Ramos (cell line): ENCODE data around the gene PSMG1.
"Not testable (repeated sequence)": the region's sequence is repeated elsewhere in the genome, so short reads cannot be mapped to it uniquely, and the experiment has no call there.

Source experiments
- in situ Hi-C: fragments of 300-500 bp; cut with MboI; formaldehyde crosslinking; loops from one replicate; pipeline ENCODE4 v1.14.3; 2022; ENCODE audit warnings: low sequenced_read_pairs; ENCODE audit not compliant: unreplicated experiment

Gene PSMG1

DNA sequence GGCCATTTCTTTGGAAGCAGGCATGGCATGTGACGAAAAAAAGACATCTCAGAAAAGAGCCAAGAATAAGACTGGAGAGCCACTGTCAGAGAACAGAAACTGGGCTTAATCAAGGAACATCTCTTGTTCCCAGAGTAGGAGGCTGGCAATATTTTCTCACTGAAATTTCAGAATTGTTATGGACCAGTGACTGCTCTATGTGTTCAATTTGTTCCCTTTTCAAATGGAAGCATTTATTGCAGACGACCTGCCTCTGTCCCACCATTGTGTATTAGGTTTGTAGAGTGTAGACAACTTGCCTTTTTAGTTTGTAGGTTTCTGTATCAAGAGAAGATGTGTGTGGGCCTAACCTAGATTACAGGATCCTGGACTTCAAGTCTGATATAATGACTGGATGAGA, 18.7 kb downstream of the PSMG1 start:
- in situ Hi-C loops: no loop called here

DNA sequence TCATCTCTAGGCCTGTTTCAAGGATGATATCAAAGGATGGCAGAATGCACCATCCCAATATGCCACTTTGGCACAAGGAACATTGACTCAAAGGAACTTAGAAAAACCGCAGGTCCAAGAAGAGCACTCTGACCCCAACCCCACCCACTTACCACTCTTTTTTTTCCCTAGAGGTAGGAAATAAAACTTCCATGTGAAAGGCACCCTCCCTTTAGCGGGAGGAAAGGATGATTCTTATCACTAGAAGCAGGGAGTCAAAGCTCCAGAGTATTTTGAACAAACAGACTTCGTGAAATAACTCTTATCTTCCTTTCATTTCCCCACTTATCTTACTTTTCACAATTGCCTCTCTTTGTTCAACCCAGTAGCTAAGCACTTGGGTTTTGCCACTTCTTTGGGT, 22.2 kb downstream of the PSMG1 start:
- in situ Hi-C loops: no loop called here

DNA sequence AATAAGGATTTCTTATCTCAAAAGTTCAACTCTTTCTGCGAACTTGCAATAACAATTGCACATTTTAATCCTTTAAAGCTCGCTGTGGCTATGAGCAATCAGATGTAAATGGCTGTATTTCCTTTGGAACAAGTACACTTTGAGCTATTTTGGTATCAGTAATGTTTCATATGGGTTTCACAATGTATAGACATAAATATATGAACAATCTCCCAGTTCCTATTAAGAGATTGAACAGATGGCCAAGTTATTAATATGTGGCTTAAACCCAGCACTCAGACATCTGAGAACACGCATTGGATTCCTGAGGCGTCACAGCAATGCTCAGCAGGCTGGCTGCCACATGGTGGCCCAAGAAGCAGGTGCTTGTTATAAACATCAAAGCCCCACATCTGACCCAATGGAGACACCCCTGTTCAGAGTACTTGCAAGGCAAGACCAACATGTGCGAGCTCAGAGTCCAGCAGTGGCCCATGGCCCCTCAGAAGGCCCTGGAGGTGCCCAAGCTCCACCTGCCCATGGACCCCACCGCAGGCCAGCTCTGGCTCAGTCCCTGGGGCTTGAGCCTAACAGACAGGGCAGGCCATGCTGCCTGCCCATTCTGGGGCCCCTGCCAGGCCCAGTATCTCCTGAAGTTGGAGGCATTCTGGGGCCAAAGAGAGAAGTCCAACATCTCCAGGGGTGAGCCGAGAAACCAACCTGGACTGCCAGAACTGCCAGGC, 23.7 kb downstream of the PSMG1 start:
- in situ Hi-C loops: no loop called here

DNA sequence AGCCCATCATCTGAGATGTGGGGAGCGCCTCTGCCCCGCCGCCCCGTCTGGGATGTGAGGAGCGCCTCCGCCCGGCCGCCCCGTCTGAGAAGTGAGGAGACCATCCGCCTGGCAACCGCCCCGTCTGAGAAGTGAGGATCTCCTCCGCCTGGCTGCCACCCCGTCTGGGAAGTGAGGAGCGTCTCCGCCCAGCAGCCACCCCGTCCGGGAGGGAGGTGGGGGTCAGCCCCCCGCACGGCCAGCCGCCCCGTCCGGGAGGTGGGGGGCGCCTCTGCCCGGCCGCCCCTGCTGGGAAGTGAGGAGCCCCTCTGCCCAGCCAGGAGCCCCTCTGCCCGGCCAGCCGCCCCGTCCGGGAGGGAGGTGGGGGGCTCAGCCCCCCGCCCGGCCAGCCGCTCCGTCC, 26.0 kb downstream of the PSMG1 start:
- in situ Hi-C loops: not testable (repeated sequence)

DNA sequence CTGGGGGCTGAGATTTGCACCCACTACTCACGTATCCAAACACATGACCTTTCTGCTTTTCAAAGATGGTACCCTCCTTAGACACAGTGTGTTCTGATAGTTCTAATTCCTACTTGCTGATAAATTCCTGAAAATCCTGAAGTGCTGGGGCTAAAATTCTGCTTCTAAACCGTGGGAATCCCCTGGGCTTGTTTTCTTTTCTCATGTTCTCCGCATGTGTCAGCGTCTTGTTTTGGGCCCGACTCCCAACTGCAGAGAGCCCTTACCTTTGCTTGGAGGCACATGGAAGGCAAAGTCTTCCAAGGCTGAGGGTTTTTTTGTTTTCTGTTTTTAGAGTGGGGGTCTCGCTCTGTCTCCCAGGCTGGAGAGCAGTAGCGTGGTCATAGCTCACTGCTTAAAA, 27.2 kb downstream of the PSMG1 start:
- in situ Hi-C loops: no loop called here

DNA sequence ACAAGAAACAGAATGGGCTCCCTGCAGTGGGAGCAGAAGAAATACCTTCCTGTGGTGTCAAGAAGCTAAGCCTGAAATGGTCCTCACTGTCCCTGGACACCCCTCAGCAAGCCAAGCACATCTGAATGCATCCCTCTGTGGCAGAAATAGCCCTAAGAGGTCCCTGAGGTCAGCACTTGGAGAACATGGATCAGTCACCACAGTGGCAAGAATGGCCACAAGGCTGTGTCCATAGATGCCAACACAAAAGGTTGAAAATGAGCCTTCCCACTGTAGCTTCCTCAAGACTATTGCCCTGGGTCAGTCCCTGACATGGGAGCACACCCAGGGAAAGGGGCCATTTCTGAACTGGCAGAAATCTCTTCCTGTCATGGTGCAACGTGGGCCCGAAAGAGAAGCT, 27.7 kb downstream of the PSMG1 start:
- in situ Hi-C loops: no loop called here

DNA sequence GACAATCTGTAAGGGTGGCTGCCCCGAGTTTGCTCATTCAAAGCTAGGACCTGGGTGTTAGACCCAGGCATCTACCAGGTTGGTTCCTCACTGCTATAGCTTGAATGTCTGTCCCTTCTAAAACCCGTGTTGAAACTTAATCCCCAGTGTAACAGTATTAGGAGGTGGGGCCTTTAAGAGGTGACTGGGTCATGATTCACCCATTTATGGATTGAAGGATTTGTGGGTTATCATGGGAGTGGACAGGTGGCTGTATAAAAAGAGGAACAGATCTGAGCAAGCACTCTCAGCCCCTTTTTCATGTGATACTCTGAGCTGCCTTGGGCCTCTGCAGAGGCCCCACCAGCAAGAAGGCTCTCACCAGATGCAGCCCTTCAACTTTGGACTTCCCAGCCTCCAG, 29.4 kb downstream of the PSMG1 start:
- in situ Hi-C loops: no loop called here

DNA sequence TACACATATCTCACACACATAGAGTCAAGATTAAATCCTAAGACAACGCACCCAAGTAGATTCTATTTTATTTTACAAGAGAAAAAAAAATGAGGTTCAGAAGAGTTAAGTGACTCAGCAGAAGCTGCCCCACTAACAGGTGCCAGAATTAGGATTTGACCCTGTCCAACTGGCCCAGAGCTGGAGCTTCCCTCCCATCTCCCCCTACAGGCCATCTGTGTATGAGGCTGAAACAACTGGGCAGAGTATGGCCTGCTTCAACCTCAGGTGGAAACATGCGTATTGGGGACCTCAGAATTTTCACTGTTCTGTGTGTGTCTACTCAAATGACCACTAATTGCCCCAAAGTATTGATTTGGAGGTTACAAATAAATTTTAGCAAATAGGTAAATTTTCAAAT, 29.9 kb downstream of the PSMG1 start:
- in situ Hi-C loops: no loop called here

DNA sequence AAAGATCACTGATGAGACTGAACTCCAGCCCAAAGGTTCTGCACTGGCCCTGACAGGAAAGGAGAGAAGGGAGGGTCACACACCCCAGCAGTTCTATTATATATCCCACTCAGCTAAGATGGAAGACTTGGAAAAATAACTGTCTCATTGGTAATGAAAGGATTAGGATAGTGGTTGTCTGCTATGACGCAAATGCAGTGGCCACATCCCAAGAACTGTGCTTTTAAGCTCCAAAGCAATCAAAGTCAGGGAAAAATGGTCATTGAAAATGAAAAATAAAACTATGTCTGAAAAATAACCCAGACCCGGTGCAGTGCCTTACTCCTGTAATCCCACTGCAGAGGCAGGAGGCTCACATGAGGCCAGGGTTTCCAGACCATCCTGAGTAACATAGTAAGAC, 31.0 kb downstream of the PSMG1 start:
- in situ Hi-C loops: no loop called here

DNA sequence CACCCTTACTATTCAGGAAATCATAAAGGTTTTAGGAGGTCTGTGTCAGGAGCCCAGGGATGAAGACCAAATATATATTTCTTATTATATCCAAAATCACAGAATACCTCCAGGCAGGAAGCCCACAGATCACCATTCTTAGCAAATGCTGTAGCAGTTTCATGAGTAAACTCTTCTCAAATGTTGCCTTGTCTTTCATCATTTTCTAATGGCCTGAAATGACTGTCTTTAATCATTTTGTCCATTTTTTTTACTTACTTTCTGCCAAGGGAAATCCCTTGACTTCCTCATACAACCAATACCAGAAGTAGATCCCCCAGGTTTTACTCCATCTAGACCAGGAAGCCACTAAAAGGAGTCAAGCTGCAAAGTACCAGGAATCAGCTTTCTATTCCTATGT, 32.4 kb downstream of the PSMG1 start:
- in situ Hi-C loops: no loop called here

DNA sequence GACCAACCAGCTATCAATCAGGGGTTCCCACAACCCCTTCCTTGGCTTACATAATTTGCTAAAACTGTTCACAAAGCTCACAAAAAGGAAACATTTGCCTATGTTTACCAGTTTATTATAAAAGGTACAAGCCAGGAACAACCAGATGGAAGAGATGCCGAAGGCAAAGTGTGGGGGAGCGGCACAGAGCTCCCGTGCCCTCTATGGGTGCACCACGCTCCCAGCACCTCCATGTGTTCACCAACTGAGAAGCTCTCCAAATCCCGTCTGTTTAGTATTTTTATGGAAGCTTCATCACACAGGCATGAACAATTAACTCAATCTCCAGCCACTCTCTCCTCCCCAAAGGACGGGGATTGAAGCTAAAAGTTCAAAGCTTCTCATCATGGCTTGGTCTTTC, 32.9 kb downstream of the PSMG1 start:
- in situ Hi-C loops: no loop called here

DNA sequence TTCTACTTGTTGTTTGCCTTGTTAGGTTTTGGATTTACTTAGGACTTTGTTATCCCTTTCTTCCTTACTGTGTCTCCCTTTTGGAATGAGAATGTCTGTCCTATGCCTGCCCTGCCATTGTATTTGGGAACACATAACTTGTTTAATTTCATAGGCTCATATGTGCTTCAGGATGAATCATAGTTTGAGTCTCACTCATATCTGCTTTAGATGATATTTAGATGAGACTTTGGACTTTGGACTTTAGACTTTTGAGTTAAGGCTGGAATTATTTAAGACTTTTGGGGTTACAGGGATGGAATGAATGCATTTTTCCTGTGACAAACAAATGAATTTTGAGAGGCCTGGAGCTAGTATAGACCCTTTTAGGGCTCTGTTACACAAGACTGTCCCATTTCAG, 33.4 kb downstream of the PSMG1 start:
- in situ Hi-C loops: loop anchor here (25.0 kb wide), 1 partner anchor 638 kb away; no protein-coding TSS in a partner anchor

DNA sequence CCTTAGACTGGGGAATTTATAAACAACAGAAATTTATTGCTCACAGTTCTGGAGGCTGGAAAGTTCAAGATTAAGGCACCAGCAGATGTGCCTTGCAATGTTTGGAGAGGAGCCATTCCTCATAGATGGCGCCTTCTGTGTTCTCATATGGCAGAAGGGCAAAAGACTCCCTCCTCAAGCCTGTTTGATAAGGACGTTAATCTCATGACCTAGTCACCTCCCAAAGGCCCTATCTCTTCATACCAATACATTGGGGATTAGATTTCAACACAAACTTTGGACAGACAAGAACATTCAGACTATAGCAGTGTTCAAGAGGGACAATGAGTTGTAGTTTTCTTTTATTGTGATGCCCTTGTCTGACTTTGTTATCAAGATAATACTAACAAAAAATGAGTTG, 34.3 kb downstream of the PSMG1 start:
- in situ Hi-C loops: loop anchor here (25.0 kb wide), 1 partner anchor 637 kb away; no protein-coding TSS in a partner anchor

DNA sequence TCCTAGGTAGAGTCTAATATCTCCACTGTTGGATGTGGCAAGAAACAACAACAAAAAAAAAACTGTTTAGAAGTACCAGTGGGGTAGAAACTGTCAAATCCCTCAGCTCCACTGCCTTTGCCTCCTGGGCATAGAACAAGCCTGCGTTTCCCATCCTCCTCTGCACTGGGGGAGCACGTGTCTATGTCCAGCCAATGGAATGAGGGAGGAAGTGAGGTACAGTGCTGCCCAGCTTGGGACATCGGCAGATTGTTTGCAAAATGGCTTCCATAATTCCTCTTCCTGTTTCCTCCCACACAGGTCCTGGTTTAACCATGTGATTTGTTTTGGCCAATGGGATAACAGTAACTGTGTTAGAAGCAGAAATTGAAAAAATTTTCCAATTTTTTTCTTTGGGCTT, 39.1 kb downstream of the PSMG1 start:
- in situ Hi-C loops: loop anchor here (25.0 kb wide), 1 partner anchor 632 kb away; no protein-coding TSS in a partner anchor

DNA sequence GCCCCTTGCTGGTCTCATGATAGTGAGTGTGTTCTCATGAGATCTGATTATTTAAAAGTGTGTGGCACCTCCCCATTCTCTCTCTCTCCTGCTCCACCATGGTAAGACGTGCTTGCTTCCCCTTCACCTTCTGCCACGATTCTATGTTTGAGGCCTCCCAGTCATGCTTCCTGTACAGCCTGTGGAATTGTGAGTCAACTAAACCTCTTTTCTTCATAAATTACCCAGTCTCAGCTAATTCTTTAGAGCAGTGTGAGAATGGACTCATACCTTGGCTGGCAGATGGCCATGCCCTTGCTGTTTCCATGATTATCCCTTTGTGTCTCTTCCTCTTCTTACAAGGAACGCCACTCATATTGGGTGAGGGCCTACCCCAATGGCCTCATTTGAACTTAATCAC, 40.3 kb downstream of the PSMG1 start:
- in situ Hi-C loops: loop anchor here (25.0 kb wide), 1 partner anchor 631 kb away; no protein-coding TSS in a partner anchor

DNA sequence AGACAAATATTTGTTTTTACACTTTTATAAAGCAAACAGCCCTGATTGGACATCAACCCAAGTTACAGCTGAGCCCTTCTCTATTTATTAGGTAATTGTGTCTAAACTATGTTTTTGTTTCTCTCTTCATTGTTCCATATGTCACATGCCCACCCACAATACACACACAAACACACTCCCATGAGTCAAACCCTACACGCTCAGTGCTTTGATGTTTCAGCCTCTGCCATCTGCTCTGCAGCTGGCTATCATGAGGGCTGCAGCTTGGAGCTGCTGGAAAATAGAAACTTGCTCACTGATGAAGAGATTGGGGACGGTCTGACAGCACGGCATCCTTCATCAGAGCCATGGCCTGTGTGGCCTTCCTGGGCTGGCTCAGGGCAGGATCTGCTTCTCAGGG, 41.7 kb downstream of the PSMG1 start:
- in situ Hi-C loops: loop anchor here (25.0 kb wide), 1 partner anchor 629 kb away; no protein-coding TSS in a partner anchor

DNA sequence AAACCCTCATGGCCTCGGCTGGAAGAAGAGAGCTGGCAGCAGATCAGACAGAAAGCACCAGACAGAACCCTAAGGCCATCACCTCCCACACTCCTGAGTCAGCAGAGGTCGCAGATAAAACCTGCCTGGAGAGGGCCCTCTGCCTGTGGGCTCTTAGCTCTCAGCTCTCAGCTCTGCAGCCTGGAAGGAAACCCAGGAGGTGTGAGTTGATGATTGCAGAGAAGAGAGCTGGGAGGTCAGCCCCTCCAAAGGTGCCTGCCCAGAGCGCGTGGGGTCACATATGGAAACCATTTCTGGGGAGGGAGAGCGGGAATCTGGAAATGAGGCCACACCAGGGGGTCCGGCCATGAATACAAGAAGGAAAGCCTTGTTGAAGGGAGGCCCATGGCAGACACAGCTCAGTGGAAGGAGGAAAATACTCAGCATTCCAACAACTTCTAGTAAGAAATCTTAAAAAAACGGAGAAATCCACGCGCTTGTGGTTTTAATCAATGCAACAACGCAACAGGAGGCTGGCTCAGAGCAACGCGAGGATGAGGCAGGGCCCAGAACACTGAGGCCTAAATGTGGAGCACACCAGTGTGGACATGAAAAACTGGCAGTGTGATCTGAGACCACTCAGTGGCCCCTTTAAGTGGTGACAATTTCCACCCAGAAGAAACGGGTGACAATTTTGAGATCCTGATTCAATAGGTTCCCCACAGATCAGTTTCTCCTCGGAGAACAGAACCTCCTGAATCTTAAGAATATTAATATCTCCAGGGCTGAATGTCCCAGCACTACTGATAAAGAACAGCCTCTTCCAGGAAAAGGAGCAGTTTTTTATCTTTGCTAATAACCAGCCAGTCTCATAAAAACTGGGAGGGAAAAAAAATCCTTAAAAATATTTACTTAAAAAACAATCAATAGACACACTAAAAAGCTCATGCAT, 45.7 kb downstream of the PSMG1 start:
- in situ Hi-C loops: loop anchor here (10.0 to 25.0 kb wide), 2 partner anchors 403 to 625 kb away; no protein-coding TSS in a partner anchor

DNA sequence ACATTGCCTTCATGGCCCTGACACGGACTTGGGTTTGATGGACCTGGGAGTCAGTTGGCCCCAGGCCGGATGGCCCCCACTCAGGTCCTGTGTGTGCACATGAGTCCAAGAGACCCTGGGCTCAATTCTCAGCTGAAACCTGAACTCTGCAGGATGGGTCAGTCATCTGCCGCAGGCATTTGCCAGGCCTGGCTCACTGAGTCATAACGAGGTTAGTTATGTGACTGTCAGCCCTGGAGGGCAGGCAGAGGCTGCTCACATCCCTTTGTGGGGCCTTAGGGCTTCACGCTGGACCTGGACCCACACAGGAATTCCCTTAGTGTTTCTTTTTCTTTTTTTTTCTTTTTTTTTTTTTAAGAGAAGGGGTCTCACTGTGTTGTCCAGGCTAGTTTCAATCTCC, 46.5 kb downstream of the PSMG1 start:
- in situ Hi-C loops: loop anchor here (10.0 to 25.0 kb wide), 2 partner anchors 402 to 624 kb away; no protein-coding TSS in a partner anchor

DNA sequence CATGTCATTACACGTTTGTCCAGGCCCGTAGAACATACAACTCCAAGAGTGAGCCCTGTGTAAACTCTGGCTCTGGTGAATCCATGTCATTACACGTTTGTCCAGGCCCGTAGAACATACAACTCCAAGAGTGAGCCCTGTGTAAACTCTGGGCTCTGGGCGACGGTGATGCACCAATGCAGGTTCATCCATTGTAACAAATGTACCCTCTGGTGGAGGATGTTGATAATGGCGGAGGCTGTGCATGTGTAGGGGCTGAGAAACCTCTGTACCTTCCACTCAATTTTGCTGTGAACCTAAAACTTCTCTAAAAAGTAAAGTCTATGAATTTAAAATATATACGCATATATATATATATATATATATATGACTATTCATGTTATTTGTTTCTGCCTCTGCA, 47.1 kb downstream of the PSMG1 start:
- in situ Hi-C loops: loop anchor here (10.0 to 25.0 kb wide), 2 partner anchors 401 to 624 kb away; no protein-coding TSS in a partner anchor

DNA sequence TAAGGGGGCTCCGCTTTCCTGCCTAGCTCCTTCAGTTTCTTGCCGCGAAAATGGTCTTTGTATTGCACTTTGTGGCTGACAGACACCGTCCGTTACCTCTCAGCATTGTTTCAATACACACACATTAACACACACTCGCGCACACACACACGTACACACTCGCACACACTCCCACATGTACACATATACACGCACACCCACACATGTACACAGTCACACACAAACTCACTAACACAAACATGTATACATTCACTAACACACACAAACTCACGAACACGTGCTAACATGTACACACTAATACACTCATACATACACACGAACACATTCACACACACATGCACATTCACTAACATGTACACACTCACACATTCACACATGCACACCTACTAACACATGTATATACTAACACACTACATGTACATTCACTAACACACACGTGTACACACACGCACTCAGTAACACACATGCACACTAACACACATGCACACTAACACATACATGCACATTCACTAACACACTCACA, 48.9 kb downstream of the PSMG1 start:
- in situ Hi-C loops: loop anchor here (10.0 to 25.0 kb wide), 2 partner anchors 400 to 622 kb away; no protein-coding TSS in a partner anchor

DNA sequence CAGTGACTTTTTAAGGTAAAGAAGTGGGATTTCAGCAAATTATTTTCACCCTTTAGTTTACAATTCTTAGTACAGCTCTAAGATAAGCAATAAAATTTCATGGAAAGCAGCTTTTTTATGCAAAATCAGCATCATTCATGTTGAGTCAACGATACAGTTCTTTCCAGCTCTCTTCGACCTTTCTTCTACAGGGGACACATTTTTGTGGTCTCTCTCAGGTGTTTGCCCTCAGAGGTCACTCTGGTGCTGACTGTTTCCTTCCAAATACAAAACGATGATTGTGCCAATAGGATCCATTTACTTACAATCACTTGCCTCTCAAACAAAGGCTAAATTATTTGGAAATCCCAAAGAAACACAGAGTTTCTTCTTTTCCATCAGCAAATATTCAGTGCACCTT, 51.0 kb downstream of the PSMG1 start:
- in situ Hi-C loops: loop anchor here (10.0 to 25.0 kb wide), 2 partner anchors 397 to 620 kb away; no protein-coding TSS in a partner anchor
